Loucy (cell line): ENCODE measurements around the gene ANKRD9.

Experiments used
- H2AFZ ChIP-seq: fragments of 200-600 bp; sonication (generic); 2 replicates; pipeline ENCODE4 v1.6.0; 2016; ENCODE audit warnings: antibody characterized with exemption, mild to moderate bottlenecking, low read length, moderate library complexity
- H3F3A ChIP-seq: fragments of 200-600 bp; 2 replicates; pipeline ENCODE4 v1.6.0; 2016; ENCODE audit warnings: antibody characterized with exemption, low read depth, mild to moderate bottlenecking
- H3K27me3 ChIP-seq: fragments of 200-600 bp; sonication (generic); 2 replicates; pipeline ENCODE4 v1.6.1; 2014; ENCODE audit warnings: low read length, mild to moderate bottlenecking; ENCODE audit not compliant: insufficient read depth, poor library complexity, severe bottlenecking
- H3K36me3 ChIP-seq: fragments of 200-600 bp; sonication (generic); 2 replicates; pipeline ENCODE4 v1.6.1; 2016; ENCODE audit warnings: low read length; ENCODE audit not compliant: insufficient read depth
- H3K4me1 ChIP-seq: fragments of 200-600 bp; sonication (generic); 2 replicates; pipeline ENCODE4 v1.5.1; 2014; ENCODE audit warnings: low read length, mild to moderate bottlenecking; ENCODE audit not compliant: insufficient read depth, poor library complexity, severe bottlenecking
- H3K4me2 ChIP-seq: fragments of 200-600 bp; sonication (generic); 2 replicates; pipeline ENCODE4 v1.6.0; 2014; ENCODE audit warnings: antibody characterized with exemption, low read length, low read depth, mild to moderate bottlenecking; ENCODE audit not compliant: poor library complexity, severe bottlenecking
- H3K4me3 ChIP-seq: fragments of 200-600 bp; sonication (generic); 2 replicates; pipeline ENCODE4 v1.5.1; 2014; ENCODE audit warnings: low read length, mild to moderate bottlenecking, mixed read lengths; ENCODE audit not compliant: poor library complexity, severe bottlenecking
- H3K79me2 ChIP-seq: fragments of 200-600 bp; sonication (generic); 2 replicates; pipeline ENCODE4 v1.6.1; 2014; ENCODE audit warnings: low read length; ENCODE audit not compliant: insufficient read depth
- H3K9ac ChIP-seq: fragments of 200-600 bp; sonication (generic); 2 replicates; pipeline ENCODE4 v1.6.0; 2014; ENCODE audit warnings: mild to moderate bottlenecking, low read depth, low read length, moderate library complexity; ENCODE audit not compliant: poor library complexity, severe bottlenecking
- H3K9me2 ChIP-seq: fragments of 200-600 bp; sonication (generic); replicated peaks from 2 replicates; pipeline ENCODE4 v1.6.1; 2016; ENCODE audit warnings: low read depth, low read length, mixed read lengths
- H3K9me3 ChIP-seq: fragments of 200-600 bp; sonication (generic); 2 replicates; pipeline ENCODE4 v1.6.1; 2014; ENCODE audit warnings: mild to moderate bottlenecking, antibody characterized with exemption, low read length, low read depth; ENCODE audit not compliant: insufficient read depth
- H4K20me1 ChIP-seq: fragments of 200-600 bp; sonication (generic); 2 replicates; pipeline ENCODE4 v1.6.0; 2014; ENCODE audit warnings: antibody characterized with exemption, low read length, mild to moderate bottlenecking; ENCODE audit not compliant: insufficient read depth, poor library complexity, severe bottlenecking
- EZH2phosphoT487 ChIP-seq: fragments of 200-600 bp; IDR thresholded peaks from 2 replicates; pipeline ENCODE4 v1.6.1; 2018; ENCODE audit warnings: antibody characterized with exemption, mild to moderate bottlenecking, moderate library complexity, borderline replicate concordance
- TF ChIP-seq, protein P1 (sequence below): fragments of 200-600 bp; sonication (generic); conservative IDR thresholded peaks from 2 replicates; pipeline ENCODE4 v1.5.1; 2014; ENCODE audit warnings: mild to moderate bottlenecking, antibody characterized with exemption, low read length

The ANKRD9 gene

DNA sequence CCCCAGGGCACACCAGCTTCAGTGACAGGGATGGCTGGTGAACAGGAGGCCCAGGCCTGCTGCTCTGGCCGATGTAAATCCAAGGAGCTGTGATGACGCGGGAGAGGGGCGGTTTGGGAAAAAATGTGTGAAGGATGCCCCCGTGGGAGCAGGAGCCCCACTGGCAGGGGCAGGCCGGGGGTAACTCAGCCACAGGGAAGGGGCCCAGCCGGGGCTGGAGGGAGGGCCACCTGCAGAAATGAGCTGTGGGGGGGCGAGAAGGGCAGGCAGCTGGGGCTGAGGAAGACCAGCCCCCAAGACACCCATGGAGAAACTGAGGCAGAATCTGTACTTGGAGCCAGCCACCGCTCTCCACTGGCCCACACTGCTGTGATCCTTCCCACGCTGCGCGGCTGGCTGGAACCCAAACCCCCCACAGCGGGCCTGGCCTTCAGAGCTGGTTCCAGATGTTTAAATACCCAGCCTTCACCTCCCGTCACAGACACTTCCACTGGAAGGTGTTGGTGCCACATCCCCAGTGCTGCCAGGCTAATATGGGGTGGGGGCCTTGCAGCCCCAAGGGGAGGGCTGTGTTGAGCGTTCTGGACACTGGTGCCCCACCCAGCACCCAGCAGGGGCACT is 28.5 kb upstream of the ANKRD9 start:
- no peaks in the 10 kb centered on the region for H3K79me2 ChIP-seq
- no peaks in the 10 kb centered on the region for H4K20me1 ChIP-seq
- no peaks in the 10 kb centered on the region for H3K27me3 ChIP-seq
- no peaks in the 10 kb centered on the region for H3F3A ChIP-seq
- H3K9me2 ChIP-seq: no peaks in the 10 kb centered on the region
- H3K4me1 ChIP-seq: no peaks in the 10 kb centered on the region
- H2AFZ ChIP-seq: no peak overlapping the region
- H3K4me3 ChIP-seq: no peak overlapping the region
- H3K36me3 ChIP-seq: no peaks in the 10 kb centered on the region
- H3K4me2 ChIP-seq: no peak overlapping the region
- H3K9me3 ChIP-seq: no peaks in the 10 kb centered on the region
- TF ChIP-seq EZH2phosphoT487: no peak
- TF ChIP-seq, protein P1, sequence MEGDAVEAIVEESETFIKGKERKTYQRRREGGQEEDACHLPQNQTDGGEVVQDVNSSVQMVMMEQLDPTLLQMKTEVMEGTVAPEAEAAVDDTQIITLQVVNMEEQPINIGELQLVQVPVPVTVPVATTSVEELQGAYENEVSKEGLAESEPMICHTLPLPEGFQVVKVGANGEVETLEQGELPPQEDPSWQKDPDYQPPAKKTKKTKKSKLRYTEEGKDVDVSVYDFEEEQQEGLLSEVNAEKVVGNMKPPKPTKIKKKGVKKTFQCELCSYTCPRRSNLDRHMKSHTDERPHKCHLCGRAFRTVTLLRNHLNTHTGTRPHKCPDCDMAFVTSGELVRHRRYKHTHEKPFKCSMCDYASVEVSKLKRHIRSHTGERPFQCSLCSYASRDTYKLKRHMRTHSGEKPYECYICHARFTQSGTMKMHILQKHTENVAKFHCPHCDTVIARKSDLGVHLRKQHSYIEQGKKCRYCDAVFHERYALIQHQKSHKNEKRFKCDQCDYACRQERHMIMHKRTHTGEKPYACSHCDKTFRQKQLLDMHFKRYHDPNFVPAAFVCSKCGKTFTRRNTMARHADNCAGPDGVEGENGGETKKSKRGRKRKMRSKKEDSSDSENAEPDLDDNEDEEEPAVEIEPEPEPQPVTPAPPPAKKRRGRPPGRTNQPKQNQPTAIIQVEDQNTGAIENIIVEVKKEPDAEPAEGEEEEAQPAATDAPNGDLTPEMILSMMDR: no peak
- H3K9ac ChIP-seq: no peak overlapping the region

DNA sequence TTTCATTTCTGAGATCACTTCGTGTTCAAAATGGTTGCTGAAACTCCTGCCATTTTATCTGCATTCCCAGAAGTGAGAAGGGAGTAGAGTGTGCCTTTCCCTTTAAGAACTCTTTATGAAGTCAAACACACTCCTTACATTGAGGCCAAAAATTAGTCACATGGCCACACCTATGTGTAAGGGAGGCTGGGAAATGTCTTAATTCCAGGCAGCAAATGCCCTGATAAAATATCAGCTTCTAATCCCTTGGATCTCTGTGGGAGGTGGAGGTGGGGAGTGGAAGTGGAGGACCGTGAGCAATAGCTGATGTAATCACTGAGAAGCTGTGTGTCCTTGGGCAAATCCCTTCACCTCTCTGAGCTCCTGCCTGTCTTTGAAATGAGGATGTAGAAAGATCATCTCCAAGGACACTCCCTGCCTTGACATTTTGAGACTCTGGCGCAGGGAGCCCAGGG is 22.7 kb upstream of the ANKRD9 start:
- H3K4me3 ChIP-seq: no peak overlapping the region
- no peaks in the 10 kb centered on the region for H4K20me1 ChIP-seq
- no peaks in the 10 kb centered on the region for H3K79me2 ChIP-seq
- no peaks in the 10 kb centered on the region for H3K9me2 ChIP-seq
- H3K4me2 ChIP-seq: no peak overlapping the region
- H3K4me1 ChIP-seq: no peaks in the 10 kb centered on the region
- no peak overlapping the region for H2AFZ ChIP-seq
- H3F3A ChIP-seq: no peaks in the 10 kb centered on the region
- no peaks in the 10 kb centered on the region for H3K9me3 ChIP-seq
- no peak overlapping the region for H3K9ac ChIP-seq
- TF ChIP-seq, protein P1: no peak
- TF ChIP-seq EZH2phosphoT487: no peak
- H3K36me3 ChIP-seq: no peaks in the 10 kb centered on the region
- H3K27me3 ChIP-seq: no peaks in the 10 kb centered on the region

DNA sequence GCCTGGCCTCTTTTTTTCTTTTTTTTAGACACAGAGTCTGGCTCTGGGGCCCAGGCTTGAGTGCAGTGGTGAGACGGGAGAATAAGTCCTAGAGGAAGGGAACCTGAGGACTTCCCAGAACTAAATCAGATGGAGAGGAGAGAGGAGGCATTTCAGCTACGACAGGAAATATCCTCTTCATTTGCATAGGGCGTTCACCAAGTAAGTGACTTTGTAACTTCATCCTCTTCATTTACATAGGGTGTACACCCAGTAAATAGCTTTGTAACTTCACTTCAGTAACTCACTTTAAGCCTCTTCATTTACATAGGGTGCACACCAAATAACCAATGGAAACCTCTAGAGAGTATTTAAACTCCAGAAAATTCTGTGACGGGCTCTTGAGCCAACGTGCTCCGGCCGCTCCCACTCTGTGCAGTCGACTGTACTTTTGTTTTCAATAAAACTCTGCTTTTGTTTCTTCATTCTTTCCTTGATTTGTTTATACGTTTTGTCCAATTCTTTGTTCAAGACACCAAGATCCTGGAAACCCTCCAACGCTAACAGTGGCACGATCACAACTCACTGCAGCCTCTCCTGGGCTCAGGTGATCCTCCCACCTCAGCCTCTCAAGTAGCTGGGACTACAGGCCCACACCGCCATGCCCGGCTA is 21.4 kb upstream of the ANKRD9 start:
- no peak overlapping the region for H3K4me3 ChIP-seq
- TF ChIP-seq, protein P1: no peak
- no peak for TF ChIP-seq EZH2phosphoT487

More for the DNA sequence above, 21.4 kb upstream of the ANKRD9 start:
- Histone ChIP-seq H3K9me3 (no peaks in the 10 kb centered on the region), H3K4me2 (no peak overlapping the region), H3F3A (no peaks in the 10 kb centered on the region), H3K9me2 (no peaks in the 10 kb centered on the region), H3K27me3 (no peaks in the 10 kb centered on the region), H3K4me1 (peaks cover under 1% of the 10 kb centered on the region), H3K79me2 (no peaks in the 10 kb centered on the region), H3K9ac (no peak overlapping the region), H4K20me1 (no peaks in the 10 kb centered on the region), H2AFZ (no peak overlapping the region), H3K36me3 (no peaks in the 10 kb centered on the region)
